ENCODE results near the gene PRMT9.

The PRMT9 gene

GRCh38 chr4:147714575-147715401 is 30.8 kb upstream of the PRMT9 start:
- Histone ChIP-seq H3K4me1 (ENCODE audit: control insufficient read depth, insufficient read depth, low read length) (peaks cover 6% of the 10 kb centered on the region), H3K9me3 (replicated peaks; ENCODE audit: low read length) (no peaks in the 10 kb centered on the region), H3K4me2 (ENCODE audit: low read length) (peak overlapping the region; percentile 50), H3K27me3 (ENCODE audit: control insufficient read depth, insufficient read depth, low read length) (no peaks in the 10 kb centered on the region), H3K4me3 (ENCODE audit: low read length) (no peak overlapping the region), H3K36me3 (ENCODE audit: insufficient read depth, low read length) (no peaks in the 10 kb centered on the region), H3K9ac (ENCODE audit: low read depth, low read length) (no peak overlapping the region)

DNA sequence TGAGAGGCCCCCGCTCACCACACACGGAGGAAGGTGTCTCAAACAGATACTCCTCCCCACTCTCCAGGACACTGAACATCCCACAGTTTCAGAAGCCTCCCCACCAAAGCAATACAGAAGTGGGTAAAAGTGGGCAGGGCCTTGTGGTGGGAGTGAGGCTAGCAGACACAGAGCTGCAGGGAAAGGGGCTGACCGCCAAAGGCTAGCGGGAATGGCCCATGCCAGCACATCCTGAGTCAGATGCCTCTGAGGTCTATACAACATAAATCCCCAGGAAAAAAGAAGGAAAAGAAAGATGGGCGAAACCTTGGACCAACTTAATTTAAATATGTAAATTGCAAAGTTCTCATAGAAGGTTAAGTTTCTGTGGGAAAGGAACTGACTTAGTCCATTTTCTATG is 26.0 kb upstream of the PRMT9 start:
- no peaks in the 10 kb centered on the region for H3K27me3 ChIP-seq (ENCODE audit: control insufficient read depth, insufficient read depth, low read length)
- no peak overlapping the region for H3K4me3 ChIP-seq (ENCODE audit: low read length)
- no peaks in the 10 kb centered on the region for H3K36me3 ChIP-seq (ENCODE audit: insufficient read depth, low read length)
- peaks cover 6% of the 10 kb centered on the region for H3K4me1 ChIP-seq (ENCODE audit: control insufficient read depth, insufficient read depth, low read length)
- no peak overlapping the region for H3K4me2 ChIP-seq (ENCODE audit: low read length)
- no peaks in the 10 kb centered on the region for H3K9me3 ChIP-seq (replicated peaks; ENCODE audit: low read length)
- no peak overlapping the region for H3K9ac ChIP-seq (ENCODE audit: low read depth, low read length)

DNA sequence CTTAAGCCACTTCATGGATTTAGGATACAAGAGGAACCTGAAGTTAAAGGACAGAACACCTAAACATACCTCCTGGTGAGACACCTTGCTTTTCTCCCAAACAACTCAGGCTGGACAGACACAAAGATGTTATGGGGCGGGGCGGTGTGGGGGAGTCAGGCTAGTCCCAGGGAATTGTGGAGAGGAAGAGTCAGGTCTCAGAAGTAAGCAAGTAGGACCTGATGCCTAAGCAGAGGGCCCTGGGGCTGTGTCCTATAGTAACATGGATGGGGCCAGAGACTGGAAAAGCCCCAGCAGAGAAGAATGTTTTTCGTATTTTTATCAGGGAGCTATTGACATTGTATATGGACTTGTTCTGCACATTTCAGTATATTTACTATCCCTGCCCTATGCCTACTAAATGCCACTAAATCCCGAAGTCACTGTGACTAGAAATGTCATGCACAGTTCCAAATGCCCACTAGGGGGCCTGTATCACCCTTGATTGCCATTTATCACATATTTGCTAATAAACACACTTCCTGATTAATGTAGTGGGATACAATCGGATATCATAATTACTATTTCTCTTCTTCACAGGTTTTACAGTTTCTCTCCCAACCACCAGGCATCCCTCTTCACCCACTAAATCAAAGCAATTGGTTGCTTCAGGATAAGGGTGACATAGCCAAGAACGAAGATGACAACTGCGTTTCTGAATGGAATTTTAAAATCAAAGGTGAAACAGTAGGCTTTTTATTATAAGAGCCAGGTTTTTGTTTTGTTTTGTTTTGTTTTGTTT is 24.1 kb upstream of the PRMT9 start:
- Histone ChIP-seq H3K4me1 (ENCODE audit: control insufficient read depth, insufficient read depth, low read length) (no peaks in the 10 kb centered on the region), H3K27me3 (ENCODE audit: control insufficient read depth, insufficient read depth, low read length) (no peaks in the 10 kb centered on the region), H3K36me3 (ENCODE audit: insufficient read depth, low read length) (no peaks in the 10 kb centered on the region), H3K9ac (ENCODE audit: low read depth, low read length) (no peak overlapping the region), H3K9me3 (replicated peaks; ENCODE audit: low read length) (no peaks in the 10 kb centered on the region), H3K4me3 (ENCODE audit: low read length) (no peak overlapping the region), H3K4me2 (ENCODE audit: low read length) (peak overlapping the region; percentile 43)

- Histone ChIP-seq H3K4me1 (ENCODE audit: control insufficient read depth, insufficient read depth, low read length) (no peaks in the 10 kb centered on the region), H3K36me3 (ENCODE audit: insufficient read depth, low read length) (no peaks in the 10 kb centered on the region), H3K4me2 (ENCODE audit: low read length) (no peak overlapping the region), H3K27me3 (ENCODE audit: control insufficient read depth, insufficient read depth, low read length) (no peaks in the 10 kb centered on the region), H3K4me3 (ENCODE audit: low read length) (no peak overlapping the region), H3K9me3 (replicated peaks; ENCODE audit: low read length) (no peaks in the 10 kb centered on the region), H3K9ac (ENCODE audit: low read depth, low read length) (no peak overlapping the region)
These were observed 20.9 kb upstream of the PRMT9 start for GRCh38 chr4:147704846-147705245.

DNA sequence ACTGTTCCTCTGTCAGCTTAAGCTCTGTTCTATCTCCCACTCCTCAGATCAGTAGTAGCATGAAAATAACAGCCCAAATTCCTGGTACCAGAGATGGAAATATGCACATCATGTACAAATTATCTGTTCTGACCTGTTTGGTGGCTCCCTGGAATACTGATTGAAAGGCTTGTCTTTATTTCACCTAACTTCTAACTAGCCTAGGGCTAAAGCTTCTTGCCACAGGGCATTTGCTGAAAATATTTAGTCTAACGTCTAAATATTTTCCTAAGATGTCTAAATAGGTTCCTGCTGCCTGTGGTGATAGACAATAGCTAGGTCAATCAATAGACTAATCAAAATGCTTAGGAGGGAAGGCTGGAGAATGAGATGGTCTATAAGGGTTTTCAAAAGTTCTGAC is 12.9 kb upstream of the PRMT9 start:
- Histone ChIP-seq H3K4me2 (ENCODE audit: low read length) (no peak overlapping the region), H3K27me3 (ENCODE audit: control insufficient read depth, insufficient read depth, low read length) (peaks cover 8% of the 10 kb centered on the region), H3K4me3 (ENCODE audit: low read length) (no peak overlapping the region), H3K36me3 (ENCODE audit: insufficient read depth, low read length) (no peaks in the 10 kb centered on the region), H3K9me3 (replicated peaks; ENCODE audit: low read length) (no peaks in the 10 kb centered on the region), H3K9ac (ENCODE audit: low read depth, low read length) (no peak overlapping the region), H3K4me1 (ENCODE audit: control insufficient read depth, insufficient read depth, low read length) (no peaks in the 10 kb centered on the region)

- Histone ChIP-seq H3K4me1 (ENCODE audit: control insufficient read depth, insufficient read depth, low read length) (no peaks in the 10 kb centered on the region), H3K4me3 (ENCODE audit: low read length) (no peak overlapping the region), H3K36me3 (ENCODE audit: insufficient read depth, low read length) (no peaks in the 10 kb centered on the region)
These were observed 9.3 kb upstream of the PRMT9 start for GRCh38 chr4:147693218-147693617.

DNA sequence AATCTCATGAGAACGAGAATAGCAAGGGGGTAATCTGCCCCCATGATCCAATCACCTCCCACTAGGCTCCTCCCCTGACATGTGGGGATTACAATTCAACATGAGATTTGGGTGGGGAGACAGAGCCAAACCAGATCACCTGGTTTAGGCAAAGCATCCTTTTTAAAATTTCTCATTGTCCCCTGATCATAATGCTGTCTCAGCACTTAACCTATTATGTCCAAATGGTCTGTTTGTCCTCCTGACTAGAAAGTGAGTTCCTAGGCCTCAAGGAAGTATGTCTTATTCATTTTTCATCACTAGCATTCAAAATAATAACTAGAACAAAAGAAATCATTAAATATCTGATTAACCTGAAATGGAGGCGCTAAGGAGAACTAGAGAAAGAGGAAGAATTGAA is 7.9 kb upstream of the PRMT9 start:
- H3K4me2 ChIP-seq (ENCODE audit: low read length), result no peak overlapping the region
- no peaks in the 10 kb centered on the region for H3K9me3 ChIP-seq (replicated peaks; ENCODE audit: low read length)
- no peaks in the 10 kb centered on the region for H3K4me1 ChIP-seq (ENCODE audit: control insufficient read depth, insufficient read depth, low read length)
- no peaks in the 10 kb centered on the region for H3K36me3 ChIP-seq (ENCODE audit: insufficient read depth, low read length)
- H3K4me3 ChIP-seq (ENCODE audit: low read length), result no peak overlapping the region
- H3K27me3 ChIP-seq (ENCODE audit: control insufficient read depth, insufficient read depth, low read length), result peaks cover 3% of the 10 kb centered on the region
- no peak overlapping the region for H3K9ac ChIP-seq (ENCODE audit: low read depth, low read length)

More at GRCh38 chr4:147693218-147693617, 9.3 kb upstream of the PRMT9 start:
- Histone ChIP-seq H3K4me2 (ENCODE audit: low read length) (no peak overlapping the region), H3K27me3 (ENCODE audit: control insufficient read depth, insufficient read depth, low read length) (peaks cover 8% of the 10 kb centered on the region), H3K9ac (ENCODE audit: low read depth, low read length) (no peak overlapping the region), H3K9me3 (replicated peaks; ENCODE audit: low read length) (no peaks in the 10 kb centered on the region)

GRCh38 chr4:147689067-147689466 is 5.1 kb upstream of the PRMT9 start:
- no peak overlapping the region for H3K9ac ChIP-seq (ENCODE audit: low read depth, low read length)
- peaks cover 5% of the 10 kb centered on the region for H3K4me1 ChIP-seq (ENCODE audit: control insufficient read depth, insufficient read depth, low read length)
- H3K9me3 ChIP-seq (replicated peaks; ENCODE audit: low read length), result no peaks in the 10 kb centered on the region
- H3K4me2 ChIP-seq (ENCODE audit: low read length), result no peak overlapping the region
- H3K27me3 ChIP-seq (ENCODE audit: control insufficient read depth, insufficient read depth, low read length), result no peaks in the 10 kb centered on the region
- H3K36me3 ChIP-seq (ENCODE audit: insufficient read depth, low read length), result no peaks in the 10 kb centered on the region
- H3K4me3 ChIP-seq (ENCODE audit: low read length), result no peak overlapping the region

DNA sequence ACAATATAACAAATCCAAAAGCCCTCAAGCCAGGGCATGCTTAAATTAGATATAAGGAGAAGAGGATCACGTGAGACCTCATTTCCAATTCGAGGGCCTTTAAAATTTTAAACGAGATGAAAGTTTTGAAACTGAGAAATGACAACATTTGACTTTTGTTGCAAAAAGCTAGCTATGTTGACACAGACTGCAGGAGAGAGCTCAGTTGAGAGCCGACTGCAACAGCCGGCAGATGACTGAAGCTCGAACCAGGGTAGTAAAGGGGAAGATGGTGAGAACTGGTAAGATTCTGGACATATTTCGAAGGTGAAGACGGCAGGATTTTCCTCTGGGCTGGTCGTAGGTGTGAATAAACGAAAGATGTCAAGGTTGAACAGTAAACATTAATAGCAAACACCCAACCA is 773 bp downstream of the PRMT9 start:
- Histone ChIP-seq H3K4me2 (ENCODE audit: low read length) (peak overlapping the region; percentile 98), H3K36me3 (ENCODE audit: insufficient read depth, low read length) (peaks cover 10% of the 10 kb centered on the region), H3K4me3 (ENCODE audit: low read length) (peak overlapping the region; percentile 90), H3K4me1 (ENCODE audit: control insufficient read depth, insufficient read depth, low read length) (peaks cover 14% of the 10 kb centered on the region), H3K9ac (ENCODE audit: low read depth, low read length) (peak overlapping the region; percentile 96), H3K27me3 (ENCODE audit: control insufficient read depth, insufficient read depth, low read length) (no peaks in the 10 kb centered on the region), H3K9me3 (replicated peaks; ENCODE audit: low read length) (no peaks in the 10 kb centered on the region)

DNA sequence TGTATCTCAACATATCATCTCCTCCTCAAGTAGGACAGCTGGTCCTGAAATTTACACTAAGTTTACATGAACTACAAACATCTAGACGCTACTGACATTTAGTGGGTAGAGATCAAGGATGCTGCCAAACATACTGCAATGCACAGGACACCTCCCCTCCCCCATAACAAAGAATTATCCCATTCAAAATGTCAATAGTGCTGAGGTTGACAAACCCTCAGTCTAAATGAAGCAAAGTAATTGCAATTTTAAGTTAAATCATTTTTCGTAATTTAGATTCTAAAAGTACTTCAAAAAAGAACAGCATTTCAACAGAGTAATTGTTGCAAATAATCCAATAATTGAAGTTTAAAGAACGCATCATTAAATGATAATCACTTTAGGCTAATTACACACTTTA is 1.2 kb downstream of the PRMT9 start:
- H3K4me2 ChIP-seq (ENCODE audit: low read length), result peak overlapping the region; percentile 98
- H3K4me3 ChIP-seq (ENCODE audit: low read length), result peak overlapping the region; percentile 90
- H3K4me1 ChIP-seq (ENCODE audit: control insufficient read depth, insufficient read depth, low read length), result peaks cover 17% of the 10 kb centered on the region
- no peaks in the 10 kb centered on the region for H3K27me3 ChIP-seq (ENCODE audit: control insufficient read depth, insufficient read depth, low read length)
- H3K9me3 ChIP-seq (replicated peaks; ENCODE audit: low read length), result no peaks in the 10 kb centered on the region
- H3K9ac ChIP-seq (ENCODE audit: low read depth, low read length), result peak overlapping the region; percentile 96
- peaks cover 10% of the 10 kb centered on the region for H3K36me3 ChIP-seq (ENCODE audit: insufficient read depth, low read length)

GRCh38 chr4:147678796-147679549 is 5.0 kb downstream of the PRMT9 start:
- no peaks in the 10 kb centered on the region for H3K9me3 ChIP-seq (replicated peaks; ENCODE audit: low read length)
- H3K4me1 ChIP-seq (ENCODE audit: control insufficient read depth, insufficient read depth, low read length), result peaks cover 14% of the 10 kb centered on the region

More at GRCh38 chr4:147678796-147679549, 5.0 kb downstream of the PRMT9 start:
- no peak overlapping the region for H3K9ac ChIP-seq (ENCODE audit: low read depth, low read length)
- no peak overlapping the region for H3K4me3 ChIP-seq (ENCODE audit: low read length)
- H3K4me2 ChIP-seq (ENCODE audit: low read length), result no peak overlapping the region
- H3K27me3 ChIP-seq (ENCODE audit: control insufficient read depth, insufficient read depth, low read length), result no peaks in the 10 kb centered on the region
- peaks cover 10% of the 10 kb centered on the region for H3K36me3 ChIP-seq (ENCODE audit: insufficient read depth, low read length)
